ENCODE measurements around the gene MICAL3.

MICAL3 gene

GRCh38 chr22:17803609-17804270, 220.6 kb downstream of the MICAL3 start:
- TF ChIP-seq POLR2AphosphoS5 (IDR thresholded peaks at IDR 0.05; ENCODE audit: low read depth, low read length) (no peak), SIN3A (IDR thresholded peaks at IDR 0.05; ENCODE audit: borderline replicate concordance, insufficient read depth, low read length) (no peak), TAF1 (IDR thresholded peaks at IDR 0.05; ENCODE audit: borderline replicate concordance, insufficient read depth, low read length) (no peak), FOXP2 (optimal IDR thresholded peaks at IDR 0.05; ENCODE audit: borderline replicate concordance, extremely low read depth, extremely low read length, insufficient read depth) (no peak), REST (IDR thresholded peaks at IDR 0.05; ENCODE audit: insufficient read depth in 1 of 2, low read depth in 2 of 2, low read length in 2 of 2) (no peak)

GRCh38 chr22:17802822-17803221, 221.5 kb downstream of the MICAL3 start:
- TF ChIP-seq SIN3A (IDR thresholded peaks at IDR 0.05; ENCODE audit: borderline replicate concordance, insufficient read depth, low read length) = no peak
- TF ChIP-seq POLR2AphosphoS5 (IDR thresholded peaks at IDR 0.05; ENCODE audit: low read depth, low read length) = no peak
- TF ChIP-seq FOXP2 (optimal IDR thresholded peaks at IDR 0.05; ENCODE audit: borderline replicate concordance, extremely low read depth, extremely low read length, insufficient read depth) = no peak
- TF ChIP-seq REST (IDR thresholded peaks at IDR 0.05; ENCODE audit: insufficient read depth in 1 of 2, low read depth in 2 of 2, low read length in 2 of 2) = no peak
- no peak for TF ChIP-seq TAF1 (IDR thresholded peaks at IDR 0.05; ENCODE audit: borderline replicate concordance, insufficient read depth, low read length)

GRCh38 chr22:17802411-17802810, 221.9 kb downstream of the MICAL3 start:
- TF ChIP-seq REST (IDR thresholded peaks at IDR 0.05; ENCODE audit: insufficient read depth in 1 of 2, low read depth in 2 of 2, low read length in 2 of 2) (no peak), SIN3A (IDR thresholded peaks at IDR 0.05; ENCODE audit: borderline replicate concordance, insufficient read depth, low read length) (no peak), FOXP2 (optimal IDR thresholded peaks at IDR 0.05; ENCODE audit: borderline replicate concordance, extremely low read depth, extremely low read length, insufficient read depth) (no peak), TAF1 (IDR thresholded peaks at IDR 0.05; ENCODE audit: borderline replicate concordance, insufficient read depth, low read length) (no peak), POLR2AphosphoS5 (IDR thresholded peaks at IDR 0.05; ENCODE audit: low read depth, low read length) (no peak)

- TF ChIP-seq TAF1 (IDR thresholded peaks at IDR 0.05; ENCODE audit: borderline replicate concordance, insufficient read depth, low read length) = no peak
- no peak for TF ChIP-seq FOXP2 (optimal IDR thresholded peaks at IDR 0.05; ENCODE audit: borderline replicate concordance, extremely low read depth, extremely low read length, insufficient read depth)
- TF ChIP-seq SIN3A (IDR thresholded peaks at IDR 0.05; ENCODE audit: borderline replicate concordance, insufficient read depth, low read length) = no peak
- TF ChIP-seq REST (IDR thresholded peaks at IDR 0.05; ENCODE audit: insufficient read depth in 1 of 2, low read depth in 2 of 2, low read length in 2 of 2) = no peak
- TF ChIP-seq POLR2AphosphoS5 (IDR thresholded peaks at IDR 0.05; ENCODE audit: low read depth, low read length) = no peak
These were observed 226.4 kb downstream of the MICAL3 start for GRCh38 chr22:17797721-17798559.

All from PFSK-1 (cell line).